HEK293T (cell line): Measurements from ENCODE around the gene SLC22A16.

Source experiments
- ARNT ChIP-seq: fragments of 450-650 bp; IDR thresholded peaks from 2 replicates; pipeline ENCODE4 v1.6.1; 2017; ENCODE audit warnings: mild to moderate bottlenecking
- BHLHE40 ChIP-seq: fragments of 450-650 bp; IDR thresholded peaks from 2 replicates; pipeline ENCODE4 v1.6.1; 2016; ENCODE audit warnings: mild to moderate bottlenecking, moderate library complexity, borderline replicate concordance

GRCh38 chr6:110398778-110399177, 77.6 kb downstream of the SLC22A16 start:
- TF ChIP-seq ARNT (no peak), BHLHE40 (no peak)
